ENCODE measurements around the gene SEC63.

DNA sequence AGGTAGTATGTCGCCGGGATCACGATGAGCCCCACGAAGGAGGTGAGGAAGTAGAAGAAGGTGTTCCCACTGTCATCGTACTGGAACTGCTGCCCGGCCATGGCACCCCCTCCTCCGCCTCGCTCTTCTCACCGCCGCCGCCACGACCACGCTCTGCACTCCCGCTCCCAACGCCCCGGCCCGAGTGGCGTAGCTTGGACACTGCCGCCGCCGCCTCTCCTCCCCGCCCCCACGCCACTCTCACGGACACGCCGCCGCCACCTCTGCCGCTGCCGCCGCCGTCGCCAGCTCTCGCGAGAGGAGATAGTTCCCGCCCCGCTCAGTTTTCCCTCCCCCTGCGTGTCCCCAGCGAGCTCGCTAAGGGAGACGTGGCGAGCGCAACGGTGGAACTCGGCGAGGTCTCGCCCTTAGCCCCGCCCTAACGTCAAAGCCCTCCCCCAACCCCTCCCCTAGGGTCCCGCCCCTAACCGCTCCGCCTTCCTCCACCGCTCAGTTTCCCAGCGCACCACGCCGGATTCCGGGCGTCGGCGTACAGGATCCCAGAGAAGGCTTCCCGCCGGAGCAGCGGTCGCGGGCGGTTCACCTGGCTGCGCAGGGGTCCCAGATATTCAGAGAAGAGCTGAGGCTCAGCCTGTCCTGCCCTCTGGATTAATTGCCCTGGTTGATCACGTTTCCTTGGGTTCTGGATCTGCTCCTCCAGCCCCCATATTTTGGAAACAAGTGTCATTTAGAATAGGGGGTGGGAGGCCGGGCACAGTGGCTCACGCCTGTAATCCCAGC lies at the start of gene SEC63:
- TF ChIP-seq POLR2A (IDR thresholded peaks at IDR 0.05): peak in 2 of 3 donors; percentile 79 to 85
- TF ChIP-seq, protein P1, sequence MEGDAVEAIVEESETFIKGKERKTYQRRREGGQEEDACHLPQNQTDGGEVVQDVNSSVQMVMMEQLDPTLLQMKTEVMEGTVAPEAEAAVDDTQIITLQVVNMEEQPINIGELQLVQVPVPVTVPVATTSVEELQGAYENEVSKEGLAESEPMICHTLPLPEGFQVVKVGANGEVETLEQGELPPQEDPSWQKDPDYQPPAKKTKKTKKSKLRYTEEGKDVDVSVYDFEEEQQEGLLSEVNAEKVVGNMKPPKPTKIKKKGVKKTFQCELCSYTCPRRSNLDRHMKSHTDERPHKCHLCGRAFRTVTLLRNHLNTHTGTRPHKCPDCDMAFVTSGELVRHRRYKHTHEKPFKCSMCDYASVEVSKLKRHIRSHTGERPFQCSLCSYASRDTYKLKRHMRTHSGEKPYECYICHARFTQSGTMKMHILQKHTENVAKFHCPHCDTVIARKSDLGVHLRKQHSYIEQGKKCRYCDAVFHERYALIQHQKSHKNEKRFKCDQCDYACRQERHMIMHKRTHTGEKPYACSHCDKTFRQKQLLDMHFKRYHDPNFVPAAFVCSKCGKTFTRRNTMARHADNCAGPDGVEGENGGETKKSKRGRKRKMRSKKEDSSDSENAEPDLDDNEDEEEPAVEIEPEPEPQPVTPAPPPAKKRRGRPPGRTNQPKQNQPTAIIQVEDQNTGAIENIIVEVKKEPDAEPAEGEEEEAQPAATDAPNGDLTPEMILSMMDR (IDR thresholded peaks at IDR 0.05 in 8 of 11, conservative IDR thresholded peaks at IDR 0.05 in 3 of 11): peak in 5 of 11 experiments; percentile 13 to 56 (median 20)
